ENCODE results near the gene TMEM150B.
A peak's percentile ranks its signal among the peaks of the same experiment; 100 is the strongest.

The TMEM150B gene

DNA sequence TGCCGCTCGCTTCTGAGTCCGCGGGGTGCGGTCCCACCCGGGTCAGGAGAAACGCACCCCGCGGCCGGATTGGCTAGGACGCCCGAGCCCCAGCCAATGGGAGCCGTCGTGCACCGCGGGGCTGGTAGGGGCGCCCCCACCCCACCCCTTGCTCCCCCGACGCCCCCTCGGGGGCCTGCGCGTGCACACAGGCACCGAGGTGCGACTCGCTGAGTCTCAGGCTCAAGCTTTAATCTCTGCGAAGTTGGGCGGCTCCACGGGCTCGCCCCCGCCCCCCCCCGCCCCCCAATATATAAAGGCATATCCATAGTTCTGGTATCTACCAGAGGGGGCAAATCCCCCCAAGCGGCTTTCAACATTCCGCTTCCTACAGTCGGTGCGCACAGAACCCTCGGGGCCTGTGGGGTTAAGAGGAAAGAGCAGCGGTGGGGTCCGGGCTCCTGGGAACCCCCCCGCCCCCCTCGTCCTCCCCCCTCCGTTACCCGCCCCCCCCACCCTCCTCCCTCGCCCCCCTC is 29.6 kb upstream of the TMEM150B start, which contains the start of gene COX6B2:
Gene COX6B2 (minus strand): TSS at position 22 of the 515 bp plus-strand sequence. CDS start 198 bp downstream, outside the sequence.
- DNase-seq (ENCODE audit: low spot score): no peak

DNA sequence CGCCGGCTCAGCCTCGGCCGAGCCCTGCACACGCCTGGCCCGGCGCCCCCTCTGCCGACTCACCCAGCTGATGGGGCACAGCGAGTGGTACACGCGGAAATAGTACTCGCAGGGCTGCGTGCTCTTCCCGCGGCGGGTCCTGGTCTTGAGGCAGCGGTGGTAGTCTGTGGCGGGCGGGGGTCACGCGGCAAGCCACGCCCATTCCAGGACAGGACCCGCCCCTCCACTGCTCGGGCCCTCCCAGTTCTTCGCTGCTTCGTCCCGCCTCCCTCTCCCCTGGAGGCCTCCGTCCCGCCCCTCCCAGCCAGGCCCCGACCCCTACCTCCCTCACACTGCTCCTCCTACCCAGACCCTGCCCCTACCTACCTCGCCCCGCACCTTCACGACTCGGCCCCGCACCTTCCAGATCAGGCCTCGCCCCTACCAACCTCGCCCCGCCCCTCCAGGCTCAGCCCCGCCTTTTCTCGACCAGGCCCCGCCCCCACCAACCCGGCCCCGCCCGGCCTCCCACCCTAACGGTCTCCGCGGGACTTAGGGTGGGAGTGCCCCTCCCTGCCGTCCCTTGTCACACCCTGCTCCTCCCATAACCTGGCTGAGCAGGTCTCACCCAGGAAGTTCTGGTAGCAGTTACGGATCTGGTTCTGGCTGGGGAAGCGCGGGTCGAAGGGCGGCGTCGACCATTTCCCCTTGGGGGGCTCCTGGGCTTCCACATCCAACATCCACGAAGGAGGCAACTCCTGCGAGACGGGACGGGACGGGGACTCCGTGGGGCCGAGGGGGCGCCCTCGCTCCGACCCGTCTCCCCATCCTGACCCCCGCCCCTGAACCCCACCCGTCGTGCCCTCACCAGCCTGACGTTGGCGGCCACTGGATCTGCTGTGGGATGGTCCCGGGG is 28.9 kb upstream of the TMEM150B start:
- peak; percentile 45 for DNase-seq (ENCODE audit: low spot score)

DNA sequence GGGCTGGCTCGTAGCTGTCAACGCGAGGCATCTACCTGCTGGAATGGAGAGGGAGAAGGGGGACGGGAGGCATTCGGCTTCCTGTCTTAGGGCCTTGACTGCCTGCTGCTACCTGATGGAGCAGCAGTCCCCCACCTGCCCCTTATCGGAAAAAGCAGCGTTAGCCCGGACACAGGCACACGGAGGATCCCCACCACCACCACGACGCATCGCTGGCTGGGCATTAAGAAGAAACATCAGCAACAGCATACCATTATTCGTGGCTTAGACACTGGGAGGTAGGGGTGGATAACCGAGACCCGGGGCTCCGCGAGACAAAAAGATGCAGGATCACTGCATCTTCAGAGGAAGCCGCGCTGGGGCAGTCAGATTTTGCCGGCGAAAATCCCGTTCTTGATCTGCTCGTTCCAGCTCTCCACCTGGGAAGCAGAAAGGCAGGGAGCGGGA is 28.2 kb upstream of the TMEM150B start:
- DNase-seq (ENCODE audit: low spot score): no peak

DNA sequence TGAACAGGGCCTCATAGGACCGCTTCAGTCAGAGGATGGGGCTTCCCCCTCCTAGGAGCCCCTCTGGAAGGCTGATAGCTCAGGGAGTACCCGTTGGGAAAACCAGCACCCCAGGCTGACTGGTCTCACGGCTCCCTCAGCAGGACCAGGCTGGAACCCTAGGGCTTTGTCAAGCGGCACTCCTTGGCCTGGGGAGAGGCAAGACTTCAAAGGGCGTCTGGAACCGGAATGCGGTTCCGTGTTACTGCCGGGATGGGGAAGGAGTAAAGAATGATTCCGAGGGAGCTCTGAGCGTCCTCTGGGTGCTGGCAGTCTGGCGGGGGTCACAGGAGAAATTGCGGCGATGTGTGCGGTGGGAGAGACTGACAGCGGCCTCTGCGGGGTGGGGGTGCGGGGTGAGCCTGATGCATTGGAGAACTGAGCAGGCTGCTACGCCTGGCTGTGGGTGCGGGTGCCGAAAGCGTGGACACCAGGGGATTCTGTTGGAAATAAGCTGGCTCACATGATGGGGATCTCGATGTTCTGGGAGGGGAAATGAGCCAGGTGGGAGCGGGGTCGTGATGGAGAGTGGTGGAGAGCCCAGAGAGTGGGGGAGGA is 27.5 kb upstream of the TMEM150B start:
- no peak for DNase-seq (ENCODE audit: low spot score)

DNA sequence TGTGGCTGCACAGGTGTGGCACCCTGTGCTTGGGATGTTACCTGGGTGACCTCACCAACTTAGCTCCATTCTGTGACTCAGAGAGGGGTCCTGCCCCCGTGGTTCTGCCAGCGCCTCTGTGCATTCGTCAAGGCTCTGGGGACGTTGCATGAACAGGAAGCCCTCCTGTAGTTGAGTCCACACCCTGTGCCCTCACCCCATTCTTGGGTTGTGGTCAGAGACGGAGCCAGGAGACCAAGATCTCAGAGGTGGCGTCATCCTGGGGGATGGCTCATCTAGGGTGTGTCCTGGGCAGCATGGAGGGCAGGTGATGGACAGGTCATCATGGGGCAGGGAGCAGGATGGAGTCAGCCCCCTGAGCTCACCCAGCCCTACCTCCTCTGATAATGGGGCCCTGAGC is 26.9 kb upstream of the TMEM150B start:
- DNase-seq (ENCODE audit: low spot score): no peak

DNA sequence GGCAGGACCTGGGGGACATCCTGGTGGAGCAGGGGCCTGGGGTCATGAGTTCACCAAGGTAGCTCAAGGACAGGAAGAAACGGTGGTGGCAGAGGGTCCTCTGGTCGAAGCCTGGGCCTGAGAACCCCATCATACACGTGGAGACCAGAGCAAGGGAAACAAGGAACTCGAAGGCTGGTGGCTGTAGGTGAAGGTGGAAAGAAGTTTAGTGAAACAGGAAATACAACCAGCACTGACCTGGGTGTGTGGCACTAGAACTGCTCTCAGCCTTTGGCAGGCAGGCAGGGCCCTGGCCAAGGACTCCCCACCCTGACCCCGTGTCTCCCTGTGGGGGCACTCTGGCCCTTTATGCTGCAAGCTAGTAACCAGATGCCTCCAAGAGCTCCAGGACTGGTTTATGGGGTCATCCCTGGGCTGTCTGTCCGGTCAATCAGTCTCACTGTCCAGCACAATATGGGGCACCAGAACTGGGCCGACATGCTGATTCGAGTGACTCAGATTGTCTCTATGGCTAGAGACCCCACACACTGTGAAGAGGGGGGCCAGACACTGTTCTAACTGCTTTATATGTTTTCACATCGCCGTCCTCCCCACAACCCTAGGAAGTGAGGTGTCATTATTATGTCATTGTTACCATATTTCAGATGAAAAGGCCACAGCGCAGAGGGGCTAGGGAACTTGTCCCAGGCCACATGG is 25.6 kb upstream of the TMEM150B start:
- DNase-seq (ENCODE audit: low spot score): no peak

DNA sequence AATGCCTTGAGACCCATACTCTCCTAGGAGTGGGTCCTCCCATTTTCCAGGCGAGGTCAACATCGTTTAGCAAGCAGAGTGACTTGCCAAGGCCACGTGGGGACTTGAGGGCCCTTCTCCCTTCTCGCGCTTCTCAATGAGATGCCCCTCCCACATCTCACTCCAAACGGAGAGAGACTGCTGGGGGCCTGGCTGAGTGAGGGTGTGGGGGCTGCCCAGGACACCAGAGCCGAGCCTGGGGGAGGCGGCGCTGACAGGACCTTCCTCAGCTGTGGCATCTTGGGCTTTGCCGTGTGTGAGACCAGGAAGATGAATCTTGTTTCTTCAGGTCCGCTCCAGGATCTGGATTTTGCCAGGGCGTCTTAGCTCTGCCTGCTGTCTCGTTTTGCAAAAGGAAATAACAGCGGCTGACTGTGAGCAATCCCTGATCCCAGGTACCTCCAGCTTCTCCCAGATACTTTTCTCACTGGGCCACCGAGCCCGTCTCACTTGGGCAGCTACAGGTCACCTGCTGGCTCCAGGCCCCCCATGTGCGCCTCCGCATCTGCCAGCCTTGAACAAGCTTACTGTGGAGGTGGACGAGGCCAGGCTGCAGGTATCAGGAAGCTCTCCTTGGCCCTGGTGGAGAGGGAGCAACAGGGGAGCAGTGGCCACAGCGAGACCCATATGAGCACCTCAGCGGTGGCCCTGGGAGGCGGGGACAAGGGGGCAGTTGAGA is 23.3 kb upstream of the TMEM150B start:
- DNase-seq (ENCODE audit: low spot score): no peak

DNA sequence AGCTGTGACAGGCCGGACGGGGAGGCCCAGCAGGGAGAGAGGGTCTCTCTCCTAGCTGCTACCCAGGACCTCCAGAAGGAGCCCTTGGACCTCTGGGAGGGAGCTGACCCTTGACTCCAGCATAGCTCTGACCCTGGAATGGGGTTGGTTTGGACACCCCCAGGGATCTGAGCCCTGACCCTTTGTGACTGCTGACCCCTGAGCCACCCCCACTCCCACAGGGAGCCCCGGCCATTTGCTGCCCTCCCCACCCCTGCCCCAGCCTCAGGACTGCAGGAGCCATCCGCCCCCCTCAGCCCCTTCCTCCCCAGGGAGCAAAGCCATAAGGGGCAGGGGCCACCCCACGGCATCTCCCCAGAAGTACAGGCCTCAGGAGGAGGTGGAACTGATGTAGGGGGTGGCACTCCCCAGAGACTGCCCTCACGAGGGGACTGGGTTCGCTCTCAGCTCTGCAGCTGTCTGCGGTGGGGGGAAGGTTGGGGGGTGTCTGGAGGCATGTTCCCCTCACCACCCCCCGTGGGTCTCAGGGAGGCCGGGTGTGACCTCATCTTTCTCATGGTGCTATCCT is 22.4 kb upstream of the TMEM150B start:
- DNase-seq (ENCODE audit: low spot score): no peak

DNA sequence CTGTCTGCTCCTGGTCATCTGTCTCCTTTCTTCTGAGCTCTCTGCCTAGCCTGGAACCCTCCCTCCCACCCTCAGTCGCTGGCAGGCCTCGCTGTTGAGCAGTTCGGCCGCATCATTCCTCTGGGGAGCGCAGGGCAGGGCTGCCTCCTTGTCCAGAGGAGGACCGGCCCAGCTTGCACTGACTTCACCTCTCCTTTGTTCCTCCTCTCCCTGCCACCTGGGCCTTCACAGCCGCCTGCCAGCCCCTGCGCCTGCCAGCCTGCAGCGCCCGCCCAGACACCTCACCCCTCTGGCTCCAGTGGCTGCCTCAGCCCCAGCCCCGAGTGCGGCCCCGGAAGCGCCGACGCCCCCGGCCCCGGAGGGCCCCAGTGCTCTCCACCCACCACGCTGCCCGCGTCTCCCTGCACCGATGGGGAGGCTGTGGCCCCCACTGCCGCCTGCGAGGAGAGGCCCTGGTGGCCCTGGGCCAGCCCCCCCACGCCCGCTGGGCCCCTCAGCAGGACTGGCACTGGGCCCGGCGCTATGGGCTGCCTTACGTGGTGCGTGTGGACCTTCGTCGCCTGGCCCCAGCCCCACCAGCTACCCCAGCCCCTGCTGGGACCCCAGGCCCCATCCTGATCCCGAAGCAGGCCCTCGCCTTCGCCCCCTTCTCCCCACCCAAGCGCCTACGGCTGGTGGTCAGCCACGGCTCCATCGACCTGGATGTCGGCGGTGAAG is 21.7 kb upstream of the TMEM150B start:
- DNase-seq (ENCODE audit: low spot score): no peak

DNA sequence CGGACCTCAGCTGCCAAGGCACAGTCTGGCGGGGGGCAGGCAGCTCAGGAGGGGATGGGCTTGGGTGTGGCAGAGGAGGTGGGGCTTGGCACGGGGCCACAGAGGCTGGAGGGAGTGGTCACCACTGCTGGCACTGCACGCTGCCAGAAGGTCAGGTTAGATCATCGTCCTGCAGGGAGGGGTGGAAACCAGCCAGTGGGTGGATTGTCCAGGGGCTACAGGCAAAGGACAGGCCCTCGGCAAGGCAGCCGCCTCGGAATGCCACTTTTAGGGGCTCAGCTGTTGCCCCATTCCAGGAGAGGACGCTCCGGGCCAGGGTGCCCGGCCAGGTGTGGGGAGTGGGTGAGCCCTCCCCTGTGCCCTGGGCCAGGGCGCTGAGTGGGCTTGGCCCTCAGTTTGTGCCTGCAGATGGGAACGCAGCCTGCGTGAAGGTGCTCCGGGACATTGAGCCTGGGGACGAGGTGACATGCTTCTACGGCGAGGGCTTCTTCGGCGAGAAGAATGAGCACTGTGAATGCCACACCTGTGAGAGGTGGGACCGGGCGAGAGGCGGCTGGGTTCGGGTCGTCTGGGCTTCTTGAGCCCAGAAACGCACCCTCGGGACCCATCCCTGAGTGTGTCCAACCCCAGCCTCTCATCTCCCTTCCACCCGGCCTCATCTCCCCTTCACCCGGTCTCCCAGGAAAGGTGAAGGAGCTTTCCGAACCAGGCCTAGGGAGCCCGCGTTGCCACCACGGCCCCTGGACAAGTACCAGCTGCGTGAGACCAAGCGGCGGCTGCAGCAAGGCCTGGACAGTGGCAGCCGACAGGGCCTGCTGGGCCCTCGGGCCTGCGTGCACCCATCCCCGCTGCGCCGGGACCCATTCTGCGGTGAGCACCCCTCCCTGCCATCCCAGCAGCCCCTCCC is 20.9 kb upstream of the TMEM150B start:
- DNase-seq (ENCODE audit: low spot score): no peak

DNA sequence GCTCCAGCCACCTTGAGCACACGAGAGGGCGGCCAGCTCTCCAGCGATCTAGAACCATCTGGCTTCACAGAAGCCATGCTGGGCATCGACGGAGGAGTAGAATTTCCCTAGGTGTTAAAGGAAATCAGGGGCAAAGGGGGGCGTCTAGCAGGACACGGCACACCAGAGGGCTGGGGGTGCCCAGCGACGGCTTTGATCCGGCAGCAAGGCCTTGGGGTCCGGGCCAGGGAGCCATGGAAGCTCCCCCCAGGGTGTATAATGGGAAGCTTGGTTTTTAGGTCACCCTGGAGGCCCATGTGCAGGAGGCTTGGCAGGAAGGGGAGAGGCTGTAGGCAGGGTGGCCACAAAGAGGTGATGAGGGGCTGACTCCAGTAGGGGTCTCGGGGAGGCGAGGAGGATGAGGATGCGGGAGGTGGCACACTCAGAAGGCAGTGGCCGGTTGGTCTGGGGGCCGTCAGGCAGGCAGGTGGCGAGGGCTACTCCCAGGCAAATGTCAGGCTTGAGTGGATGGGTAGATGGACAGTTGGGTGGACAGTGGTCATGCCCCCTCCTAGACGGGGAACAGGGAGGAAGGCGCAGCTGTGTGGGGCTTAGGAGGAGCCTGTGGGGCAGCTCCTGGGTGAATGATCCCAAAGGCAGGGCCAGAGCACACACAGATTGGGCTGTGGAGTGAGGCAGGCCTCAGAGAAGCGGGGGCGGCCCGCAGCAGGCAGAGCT is 20.1 kb upstream of the TMEM150B start:
- DNase-seq (ENCODE audit: low spot score): no peak

DNA sequence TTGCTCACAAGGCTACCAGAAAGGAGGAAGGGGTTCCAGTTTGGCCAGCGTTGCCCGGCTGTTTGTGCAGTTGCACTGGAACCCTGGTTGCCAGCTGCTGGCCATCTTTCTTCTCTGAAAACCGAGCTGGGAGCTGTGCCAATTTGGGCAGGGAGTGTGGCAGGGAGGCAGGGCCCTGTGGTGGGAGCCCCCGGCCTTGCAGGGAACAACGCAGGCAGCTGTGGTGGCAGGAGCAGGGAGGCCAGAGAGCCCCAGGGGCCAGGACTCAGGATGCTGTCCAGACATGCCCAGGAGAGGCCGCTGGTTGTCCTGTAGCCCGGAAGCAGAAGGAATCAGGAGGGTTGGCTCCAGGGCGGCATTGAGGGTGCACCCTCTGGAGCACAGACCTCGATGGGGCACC is 19.3 kb upstream of the TMEM150B start:
- no peak for DNase-seq (ENCODE audit: low spot score)

DNA sequence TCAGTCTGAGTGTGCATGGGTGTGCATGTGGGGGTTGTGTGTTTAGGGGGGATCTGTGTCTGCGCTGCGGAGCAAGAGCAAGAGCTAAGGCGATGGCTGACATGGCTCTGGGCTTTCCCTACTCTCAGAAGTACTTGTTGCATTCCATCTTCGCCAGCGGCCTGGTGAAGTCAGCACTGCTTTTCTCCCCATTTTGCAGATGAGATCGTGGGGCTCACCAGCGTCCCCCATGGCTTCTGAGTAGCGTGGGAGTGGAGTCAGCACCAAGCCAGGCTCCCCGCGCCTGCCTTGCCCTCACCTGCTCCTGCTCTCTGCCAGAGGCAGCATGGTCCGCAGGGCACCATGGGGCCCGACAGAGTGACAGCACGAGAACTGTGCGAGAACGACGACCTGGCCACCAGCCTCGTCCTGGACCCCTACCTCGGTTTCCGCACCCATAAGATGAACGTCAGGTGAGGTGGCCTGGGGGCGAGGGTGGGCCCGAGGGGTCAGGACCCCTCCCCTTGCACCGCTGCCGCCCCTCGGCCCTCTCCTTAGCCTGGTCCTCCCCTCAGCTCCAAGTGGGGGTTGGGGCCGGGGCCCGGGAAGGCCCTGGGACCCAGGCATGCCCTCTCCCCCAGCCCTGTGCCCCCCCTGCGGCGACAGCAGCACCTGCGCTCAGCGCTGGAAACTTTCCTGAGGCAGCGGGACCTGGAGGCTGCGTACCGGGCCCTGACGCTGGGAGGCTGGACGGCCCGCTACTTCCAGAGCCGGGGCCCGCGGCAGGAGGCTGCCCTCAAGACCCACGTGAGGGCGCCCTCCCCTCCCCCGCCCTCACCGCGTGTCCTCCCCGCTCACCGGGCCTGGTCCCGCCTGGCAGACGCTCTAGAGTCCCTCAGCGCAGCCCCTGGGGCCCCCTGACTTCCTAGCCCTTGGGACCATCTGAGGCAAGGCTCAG is 16.7 kb upstream of the TMEM150B start:
- no peak for DNase-seq (ENCODE audit: low spot score)

DNA sequence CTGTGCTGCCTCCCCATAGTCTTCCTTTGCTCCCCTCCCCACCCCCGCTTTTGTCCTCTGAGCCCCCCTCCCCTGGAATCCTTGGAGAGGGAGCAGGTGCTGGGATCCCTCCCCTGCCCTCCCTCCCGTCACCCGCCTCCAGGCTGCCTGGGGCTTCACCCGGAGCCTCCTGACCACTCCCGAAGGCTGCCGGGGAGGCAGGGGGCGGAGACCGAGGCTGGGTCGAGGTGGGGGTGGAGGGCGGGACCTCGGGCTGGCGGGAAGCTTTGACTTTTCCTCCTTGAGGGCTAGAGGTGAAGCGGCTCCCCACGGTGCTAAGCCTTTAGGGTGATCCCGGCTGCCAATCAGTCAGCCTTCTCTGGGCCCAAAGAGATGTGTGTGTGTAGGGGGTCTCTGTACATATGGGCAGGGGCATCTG is 16.0 kb upstream of the TMEM150B start:
- DNase-seq (ENCODE audit: low spot score): peak; percentile 72

DNA sequence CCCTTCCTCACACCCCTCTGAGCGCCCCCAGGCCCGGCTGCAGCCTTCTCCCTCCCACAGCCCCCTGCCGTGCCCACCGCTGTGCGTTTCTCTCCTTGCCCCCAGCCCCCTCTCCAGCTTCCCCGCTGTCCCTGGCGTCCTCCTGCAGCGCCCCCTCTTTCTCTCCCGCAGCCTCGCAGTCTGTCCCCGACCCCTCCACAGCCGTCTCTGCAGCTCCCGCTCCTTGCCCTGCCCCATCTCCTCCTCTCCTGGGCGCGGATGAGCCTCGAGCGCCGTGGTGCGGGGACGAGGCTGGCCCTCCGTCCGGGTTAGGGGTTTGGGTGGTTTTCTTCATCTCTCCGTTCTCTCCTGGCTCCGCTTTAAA is 15.6 kb upstream of the TMEM150B start:
- DNase-seq (ENCODE audit: low spot score): peak; percentile 24

DNA sequence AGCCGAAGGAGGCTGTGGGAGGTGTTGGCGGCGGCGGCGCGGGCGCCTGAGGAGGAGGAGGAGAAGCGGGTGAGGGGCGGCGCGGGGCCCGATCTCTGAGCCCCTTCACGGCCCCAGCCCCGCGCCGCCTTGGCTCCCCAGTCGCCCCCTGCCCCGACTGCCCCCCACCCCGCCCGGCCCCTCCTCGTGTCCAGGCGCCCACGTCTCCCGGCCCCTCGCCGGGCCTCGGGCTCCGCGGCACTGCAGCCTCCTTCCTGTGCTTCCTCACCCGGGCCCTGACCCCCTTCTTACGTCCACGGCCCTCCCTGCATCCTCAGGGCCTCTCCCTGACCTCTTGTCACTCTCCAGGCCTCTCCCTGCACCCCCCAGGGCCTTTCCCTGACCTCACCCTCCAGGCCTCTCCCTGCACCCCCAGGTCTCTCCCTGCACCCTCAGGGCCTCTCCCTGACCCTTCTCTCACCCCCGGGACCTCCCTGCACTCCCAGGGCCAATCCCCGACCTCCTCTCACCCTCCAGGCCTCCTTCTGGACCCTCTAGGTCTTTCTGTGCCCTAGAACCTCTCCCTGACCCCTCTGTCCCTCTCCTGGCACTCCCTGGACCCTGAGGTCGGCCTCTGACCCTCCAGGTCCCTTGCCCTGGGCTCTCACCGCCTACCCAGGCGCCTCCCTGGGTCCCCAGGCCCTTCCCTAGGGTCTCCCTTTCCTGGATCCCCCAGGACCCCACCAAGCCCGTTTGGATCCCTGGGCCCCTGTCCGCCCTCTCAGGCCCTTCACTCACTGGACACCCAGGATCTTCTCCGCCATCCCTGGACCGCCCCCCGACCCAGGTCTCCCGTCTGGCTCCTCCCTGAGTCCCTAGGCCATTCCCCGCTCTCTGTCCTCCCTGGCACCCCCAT is 15.0 kb upstream of the TMEM150B start:
- peak; percentile 54 for DNase-seq (ENCODE audit: low spot score)

Measured in RKO (cell line).